HEK293 (cell line): ENCODE results near the gene CETP.

Experiments
- CTCF ChIP-seq: fragments of 450-650 bp; formaldehyde crosslinking; IDR thresholded peaks from 2 replicates; pipeline ENCODE4 v1.5.1; 2016; ENCODE audit warnings: missing biosample characterization, missing genetic modification characterization
- ZNF529 ChIP-seq: fragments of 450-650 bp; formaldehyde crosslinking; IDR thresholded peaks from 2 replicates; pipeline ENCODE4 v1.5.1; 2017; ENCODE audit warnings: missing genetic modification characterization, missing biosample characterization; ENCODE audit not compliant: insufficient replicate concordance
- ZSCAN30 ChIP-seq: fragments of 450-650 bp; IDR thresholded peaks from 2 replicates; pipeline ENCODE4 v1.5.1; 2018; ENCODE audit warnings: missing biosample characterization, mild to moderate bottlenecking, missing genetic modification characterization, moderate library complexity

GRCh38 chr16:56916571-56917403 is 45.0 kb upstream of the CETP start:
- TF ChIP-seq ZSCAN30 (tag by site-specific recombination) (no peak), CTCF (tag by site-specific recombination) (no peak), ZNF529 (tag by site-specific recombination) (no peak)
